ENCODE measurements around the gene CUTA. TPM values are rescaled to one million over a fixed set of nuclear protein-coding genes. Genes with fewer than 3 reads are reported as not detected.

Gene CUTA
- total and polyA plus RNA-seq, 2 of the 13 experiments (the other 11 are each of a cell fraction or from before 2014, with no cell fraction given): 170 to 180 TPM

GRCh38 chr6:33416386-33417127, 1.4 kb downstream of the CUTA start (continued):
- TF ChIP-seq, protein P1, sequence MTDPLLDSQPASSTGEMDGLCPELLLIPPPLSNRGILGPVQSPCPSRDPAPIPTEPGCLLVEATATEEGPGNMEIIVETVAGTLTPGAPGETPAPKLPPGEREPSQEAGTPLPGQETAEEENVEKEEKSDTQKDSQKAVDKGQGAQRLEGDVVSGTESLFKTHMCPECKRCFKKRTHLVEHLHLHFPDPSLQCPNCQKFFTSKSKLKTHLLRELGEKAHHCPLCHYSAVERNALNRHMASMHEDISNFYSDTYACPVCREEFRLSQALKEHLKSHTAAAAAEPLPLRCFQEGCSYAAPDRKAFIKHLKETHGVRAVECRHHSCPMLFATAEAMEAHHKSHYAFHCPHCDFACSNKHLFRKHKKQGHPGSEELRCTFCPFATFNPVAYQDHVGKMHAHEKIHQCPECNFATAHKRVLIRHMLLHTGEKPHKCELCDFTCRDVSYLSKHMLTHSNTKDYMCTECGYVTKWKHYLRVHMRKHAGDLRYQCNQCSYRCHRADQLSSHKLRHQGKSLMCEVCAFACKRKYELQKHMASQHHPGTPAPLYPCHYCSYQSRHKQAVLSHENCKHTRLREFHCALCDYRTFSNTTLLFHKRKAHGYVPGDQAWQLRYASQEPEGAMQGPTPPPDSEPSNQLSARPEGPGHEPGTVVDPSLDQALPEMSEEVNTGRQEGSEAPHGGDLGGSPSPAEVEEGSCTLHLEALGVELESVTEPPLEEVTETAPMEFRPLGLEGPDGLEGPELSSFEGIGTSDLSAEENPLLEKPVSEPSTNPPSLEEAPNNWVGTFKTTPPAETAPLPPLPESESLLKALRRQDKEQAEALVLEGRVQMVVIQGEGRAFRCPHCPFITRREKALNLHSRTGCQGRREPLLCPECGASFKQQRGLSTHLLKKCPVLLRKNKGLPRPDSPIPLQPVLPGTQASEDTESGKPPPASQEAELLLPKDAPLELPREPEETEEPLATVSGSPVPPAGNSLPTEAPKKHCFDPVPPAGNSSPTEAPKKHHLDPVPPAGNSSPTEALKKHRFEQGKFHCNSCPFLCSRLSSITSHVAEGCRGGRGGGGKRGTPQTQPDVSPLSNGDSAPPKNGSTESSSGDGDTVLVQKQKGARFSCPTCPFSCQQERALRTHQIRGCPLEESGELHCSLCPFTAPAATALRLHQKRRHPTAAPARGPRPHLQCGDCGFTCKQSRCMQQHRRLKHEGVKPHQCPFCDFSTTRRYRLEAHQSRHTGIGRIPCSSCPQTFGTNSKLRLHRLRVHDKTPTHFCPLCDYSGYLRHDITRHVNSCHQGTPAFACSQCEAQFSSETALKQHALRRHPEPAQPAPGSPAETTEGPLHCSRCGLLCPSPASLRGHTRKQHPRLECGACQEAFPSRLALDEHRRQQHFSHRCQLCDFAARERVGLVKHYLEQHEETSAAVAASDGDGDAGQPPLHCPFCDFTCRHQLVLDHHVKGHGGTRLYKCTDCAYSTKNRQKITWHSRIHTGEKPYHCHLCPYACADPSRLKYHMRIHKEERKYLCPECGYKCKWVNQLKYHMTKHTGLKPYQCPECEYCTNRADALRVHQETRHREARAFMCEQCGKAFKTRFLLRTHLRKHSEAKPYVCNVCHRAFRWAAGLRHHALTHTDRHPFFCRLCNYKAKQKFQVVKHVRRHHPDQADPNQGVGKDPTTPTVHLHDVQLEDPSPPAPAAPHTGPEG (CRISPR knock-in tag; IDR thresholded peaks at IDR 0.05): no peak
- TF ChIP-seq ZFX (CRISPR knock-in tag; IDR thresholded peaks at IDR 0.05; ENCODE audit: low read depth) (peak; percentile 28; the same call in 1 of the 2 replicates), HNRNPK (IDR thresholded peaks at IDR 0.05; ENCODE audit: low read depth, low read length, poor library complexity, severe bottlenecking) (peak; percentile 44), HOXA9 (CRISPR knock-in tag; IDR thresholded peaks at IDR 0.05; ENCODE audit: borderline replicate concordance) (no peak), ELF1 (CRISPR knock-in tag; IDR thresholded peaks at IDR 0.05) (no peak), TRIM22 (IDR thresholded peaks at IDR 0.05) (no peak), MAFK (conservative IDR thresholded peaks at IDR 0.05 in 1 of 2, IDR thresholded peaks at IDR 0.05 in 1 of 2; ENCODE audit: low read length in 2 of 2) (peak; percentile 75 to 80), ZNF296 (CRISPR knock-in tag; conservative IDR thresholded peaks at IDR 0.05) (no peak), CHCHD3 (CRISPR knock-in tag; IDR thresholded peaks at IDR 0.05) (no peak), ZNF260 (CRISPR knock-in tag; IDR thresholded peaks at IDR 0.05; ENCODE audit: borderline replicate concordance, low read depth) (no peak), U2AF1 (optimal IDR thresholded peaks at IDR 0.05; ENCODE audit: low read depth, low read length) (no peak), RBFOX2 (IDR thresholded peaks at IDR 0.05; ENCODE audit: low read depth, low read length) (0 out of 2 replicates have a peak, but pooled peaks have one; percentile 29), ZNF616 (CRISPR knock-in tag; IDR thresholded peaks at IDR 0.05; ENCODE audit: low read depth) (no peak), HOMEZ (CRISPR knock-in tag; IDR thresholded peaks at IDR 0.05; ENCODE audit: low read depth) (no peak)
- TF ChIP-seq, protein P2, sequence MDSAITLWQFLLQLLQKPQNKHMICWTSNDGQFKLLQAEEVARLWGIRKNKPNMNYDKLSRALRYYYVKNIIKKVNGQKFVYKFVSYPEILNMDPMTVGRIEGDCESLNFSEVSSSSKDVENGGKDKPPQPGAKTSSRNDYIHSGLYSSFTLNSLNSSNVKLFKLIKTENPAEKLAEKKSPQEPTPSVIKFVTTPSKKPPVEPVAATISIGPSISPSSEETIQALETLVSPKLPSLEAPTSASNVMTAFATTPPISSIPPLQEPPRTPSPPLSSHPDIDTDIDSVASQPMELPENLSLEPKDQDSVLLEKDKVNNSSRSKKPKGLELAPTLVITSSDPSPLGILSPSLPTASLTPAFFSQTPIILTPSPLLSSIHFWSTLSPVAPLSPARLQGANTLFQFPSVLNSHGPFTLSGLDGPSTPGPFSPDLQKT (CRISPR knock-in tag; IDR thresholded peaks at IDR 0.05; ENCODE audit: borderline replicate concordance): no peak
- TF ChIP-seq, protein P3, sequence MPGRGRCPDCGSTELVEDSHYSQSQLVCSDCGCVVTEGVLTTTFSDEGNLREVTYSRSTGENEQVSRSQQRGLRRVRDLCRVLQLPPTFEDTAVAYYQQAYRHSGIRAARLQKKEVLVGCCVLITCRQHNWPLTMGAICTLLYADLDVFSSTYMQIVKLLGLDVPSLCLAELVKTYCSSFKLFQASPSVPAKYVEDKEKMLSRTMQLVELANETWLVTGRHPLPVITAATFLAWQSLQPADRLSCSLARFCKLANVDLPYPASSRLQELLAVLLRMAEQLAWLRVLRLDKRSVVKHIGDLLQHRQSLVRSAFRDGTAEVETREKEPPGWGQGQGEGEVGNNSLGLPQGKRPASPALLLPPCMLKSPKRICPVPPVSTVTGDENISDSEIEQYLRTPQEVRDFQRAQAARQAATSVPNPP (CRISPR knock-in tag; IDR thresholded peaks at IDR 0.05): no peak

All from HepG2 (cell line).